HEK293 (cell line): ENCODE data around the gene ATXN7.

ENCODE experiments used
- ATF2 ChIP-seq: fragments of 450-650 bp; formaldehyde crosslinking; IDR thresholded peaks from 2 replicates; pipeline ENCODE4 v1.5.1; 2016; ENCODE audit warnings: missing biosample characterization, missing genetic modification characterization, low read depth
- EGR2 ChIP-seq: fragments of 450-650 bp; formaldehyde crosslinking; IDR thresholded peaks from 2 replicates; pipeline ENCODE4 v1.5.1; 2016; ENCODE audit warnings: low read depth, missing biosample characterization, missing genetic modification characterization
- GLI2 ChIP-seq: fragments of 450-650 bp; formaldehyde crosslinking; IDR thresholded peaks from 2 replicates; pipeline ENCODE4; 2017; ENCODE audit warnings: missing biosample characterization, missing genetic modification characterization, low read depth, borderline replicate concordance
- GLIS2 ChIP-seq: fragments of 450-650 bp; formaldehyde crosslinking; IDR thresholded peaks from 2 replicates; pipeline ENCODE4 v1.5.1; 2016; ENCODE audit warnings: missing biosample characterization, missing genetic modification characterization
- HOXA7 ChIP-seq: sonication (generic); formaldehyde crosslinking; IDR thresholded peaks from 2 replicates; pipeline ENCODE4 v1.8.1; 2022; ENCODE audit warnings: missing genetic modification reagents, borderline replicate concordance
- HOXD13 ChIP-seq: sonication (generic); formaldehyde crosslinking; IDR thresholded peaks from 2 replicates; pipeline ENCODE4 v1.8.0; 2022; ENCODE audit warnings: missing genetic modification reagents, borderline replicate concordance
- INSM2 ChIP-seq: fragments of 450-650 bp; formaldehyde crosslinking; IDR thresholded peaks from 2 replicates; pipeline ENCODE4 v1.5.1; 2016; ENCODE audit warnings: missing biosample characterization, missing genetic modification characterization
- KLF9 ChIP-seq: fragments of 450-650 bp; formaldehyde crosslinking; IDR thresholded peaks from 2 replicates; pipeline ENCODE4 v1.5.1; 2016; ENCODE audit warnings: missing biosample characterization, missing genetic modification characterization, low read depth
- RBAK ChIP-seq: fragments of 450-650 bp; formaldehyde crosslinking; IDR thresholded peaks from 2 replicates; pipeline ENCODE4 v1.5.1; 2016; ENCODE audit warnings: missing biosample characterization, missing genetic modification characterization
- SCRT2 ChIP-seq: fragments of 450-650 bp; formaldehyde crosslinking; IDR thresholded peaks from 2 replicates; pipeline ENCODE4 v1.5.1; 2016; ENCODE audit warnings: missing biosample characterization, missing genetic modification characterization
- SETDB1 ChIP-seq: IDR thresholded peaks from one replicate; pipeline ENCODE4 v1.6.1; 2017; ENCODE audit warnings: mild to moderate bottlenecking, low read length, moderate library complexity, mixed read lengths; ENCODE audit not compliant: insufficient read length
- TCF7L2 ChIP-seq: IDR thresholded peaks from 2 replicates; pipeline ENCODE4 v1.6.1; 2011; ENCODE audit warnings: low read depth, mild to moderate bottlenecking, inconsistent platforms, low read length, moderate library complexity, borderline replicate concordance
- TRIM28 ChIP-seq: IDR thresholded peaks from 2 replicates; pipeline ENCODE4 v1.6.1; 2011; ENCODE audit warnings: low read length, control low read depth, borderline replicate concordance
- ZBTB49 ChIP-seq: fragments of 450-650 bp; formaldehyde crosslinking; IDR thresholded peaks from 2 replicates; pipeline ENCODE4 v1.5.1; 2016; ENCODE audit warnings: missing biosample characterization, missing genetic modification characterization, low read depth
- ZNF121 ChIP-seq: fragments of 450-650 bp; formaldehyde crosslinking; IDR thresholded peaks from 2 replicates; pipeline ENCODE4 v1.5.1; 2016; ENCODE audit warnings: missing biosample characterization, missing genetic modification characterization
- ZNF138 ChIP-seq: fragments of 450-650 bp; formaldehyde crosslinking; IDR thresholded peaks from 2 replicates; pipeline ENCODE4 v1.5.1; 2016; ENCODE audit warnings: missing biosample characterization, missing genetic modification characterization, borderline replicate concordance
- ZNF140 ChIP-seq: fragments of 450-650 bp; formaldehyde crosslinking; IDR thresholded peaks from 2 replicates; pipeline ENCODE4 v1.5.1; 2016; ENCODE audit warnings: missing biosample characterization, missing genetic modification characterization
- ZNF18 ChIP-seq: fragments of 450-650 bp; formaldehyde crosslinking; IDR thresholded peaks from 2 replicates; pipeline ENCODE4 v1.5.1; 2016; ENCODE audit warnings: missing biosample characterization, missing genetic modification characterization
- ZNF335 ChIP-seq: fragments of 450-650 bp; formaldehyde crosslinking; conservative IDR thresholded peaks from 2 replicates; pipeline ENCODE4 v1.5.1; 2016; ENCODE audit warnings: missing biosample characterization, missing genetic modification characterization
- ZNF350 ChIP-seq: fragments of 450-650 bp; formaldehyde crosslinking; IDR thresholded peaks from 2 replicates; pipeline ENCODE4 v1.5.0; 2017; ENCODE audit warnings: missing biosample characterization, mild to moderate bottlenecking, missing genetic modification characterization
- ZNF362 ChIP-seq: fragments of 450-650 bp; formaldehyde crosslinking; IDR thresholded peaks from 2 replicates; pipeline ENCODE4 v1.5.1; 2016; ENCODE audit warnings: missing biosample characterization, missing genetic modification characterization
- ZNF391 ChIP-seq: fragments of 450-650 bp; formaldehyde crosslinking; IDR thresholded peaks from 2 replicates; pipeline ENCODE4 v1.5.1; 2016; ENCODE audit warnings: low read depth, missing biosample characterization, missing genetic modification characterization, borderline replicate concordance
- ZNF426 ChIP-seq: fragments of 450-650 bp; formaldehyde crosslinking; IDR thresholded peaks from 2 replicates; pipeline ENCODE4 v1.5.1; 2017; ENCODE audit warnings: missing biosample characterization, missing genetic modification characterization, mild to moderate bottlenecking, inconsistent platforms, moderate library complexity
- ZNF558 ChIP-seq: fragments of 450-650 bp; formaldehyde crosslinking; IDR thresholded peaks from 2 replicates; pipeline ENCODE4 v1.5.1; 2016; ENCODE audit warnings: missing biosample characterization, missing genetic modification characterization
- ZNF624 ChIP-seq: fragments of 450-650 bp; formaldehyde crosslinking; IDR thresholded peaks from 2 replicates; pipeline ENCODE4 v1.5.1; 2017; ENCODE audit warnings: missing biosample characterization, missing genetic modification characterization
- ZNF626 ChIP-seq: fragments of 450-650 bp; sonication (Bioruptor Pico); formaldehyde crosslinking; IDR thresholded peaks from 2 replicates; pipeline ENCODE4 v1.5.1; 2018; ENCODE audit warnings: missing biosample characterization, missing genetic modification characterization, inconsistent platforms
- ZNF660 ChIP-seq: fragments of 450-650 bp; IDR thresholded peaks from 2 replicates; pipeline ENCODE4 v1.5.1; 2018; ENCODE audit warnings: missing biosample characterization, mild to moderate bottlenecking, missing genetic modification characterization
- ZNF677 ChIP-seq: fragments of 450-650 bp; IDR thresholded peaks from 2 replicates; pipeline ENCODE4 v1.5.0; 2018; ENCODE audit warnings: missing biosample characterization, mild to moderate bottlenecking, missing genetic modification characterization, moderate library complexity
- ZNF707 ChIP-seq: fragments of 450-650 bp; formaldehyde crosslinking; IDR thresholded peaks from 2 replicates; pipeline ENCODE4 v1.5.1; 2016; ENCODE audit warnings: missing biosample characterization, missing genetic modification characterization
- ZNF776 ChIP-seq: fragments of 450-650 bp; formaldehyde crosslinking; IDR thresholded peaks from 2 replicates; pipeline ENCODE4 v1.5.0; 2017; ENCODE audit warnings: missing biosample characterization, missing genetic modification characterization, borderline replicate concordance
- ZSCAN23 ChIP-seq: fragments of 450-650 bp; formaldehyde crosslinking; IDR thresholded peaks from 2 replicates; pipeline ENCODE4 v1.5.1; 2016; ENCODE audit warnings: missing biosample characterization, missing genetic modification characterization
- ZSCAN5A ChIP-seq: fragments of 450-650 bp; formaldehyde crosslinking; IDR thresholded peaks from 2 replicates; pipeline ENCODE4 v1.5.1; 2016; ENCODE audit warnings: missing biosample characterization, missing genetic modification characterization

ATXN7 gene

GRCh38 chr3:64023187-64023860 lies 159.7 kb downstream of the ATXN7 start, which contains the start of gene PSMD6 (continued):
- TF ChIP-seq ZNF626 (tag by site-specific recombination), result no peak
- peak; percentile 80 for TF ChIP-seq ZNF660
- no peak for TF ChIP-seq ZNF707 (tag by site-specific recombination)
- no peak for TF ChIP-seq ZNF350 (tag by site-specific recombination)
- no peak for TF ChIP-seq RBAK (tag by site-specific recombination)
- no peak for TF ChIP-seq EGR2 (tag by site-specific recombination)
- 0 out of 2 replicates have a peak, but pooled peaks have one; percentile 36 for TF ChIP-seq ZNF121
- TF ChIP-seq ZNF558 (tag by site-specific recombination), result no peak
- TF ChIP-seq ZNF362 (tag by site-specific recombination), result no peak
- no peak for TF ChIP-seq ZNF677
- no peak for TF ChIP-seq ZSCAN23 (tag by site-specific recombination)
- no peak for TF ChIP-seq ATF2 (tag by site-specific recombination)
- no peak for TF ChIP-seq GLI2 (tag by site-specific recombination)
- no peak for TF ChIP-seq ZNF138 (tag by site-specific recombination)
- TF ChIP-seq SCRT2 (tag by site-specific recombination), result no peak
- TF ChIP-seq ZNF624 (tag by site-specific recombination), result no peak
- TF ChIP-seq TCF7L2, result no peak
- TF ChIP-seq INSM2, result no peak
- peak; percentile 95 for TF ChIP-seq ZNF335 (tag by site-specific recombination)
- no peak for TF ChIP-seq ZNF391 (tag by site-specific recombination)
- peak; percentile 64; the same call in 1 of the 2 replicates for TF ChIP-seq TRIM28
- TF ChIP-seq HOXD13, result peak; percentile 75; the same call in 1 of the 2 replicates
- TF ChIP-seq ZNF18 (tag by site-specific recombination), result no peak
- TF ChIP-seq ZNF426 (tag by site-specific recombination), result no peak
- TF ChIP-seq KLF9 (tag by site-specific recombination), result no peak
- TF ChIP-seq ZNF140 (tag by site-specific recombination), result no peak
- TF ChIP-seq ZSCAN5A (tag by site-specific recombination), result 0 out of 2 replicates have a peak, but pooled peaks have one; percentile 32
- no peak for TF ChIP-seq ZBTB49
- TF ChIP-seq SETDB1, result peak; percentile 70
- TF ChIP-seq GLIS2 (tag by site-specific recombination), result peak; percentile 82
- no peak for TF ChIP-seq HOXA7 (CRISPR knock-in tag)
- no peak for TF ChIP-seq ZNF776 (tag by site-specific recombination)
